Panc1 (cell line): ENCODE results near the gene SHANK2. TPM values are rescaled to one million over a fixed set of nuclear protein-coding genes. Genes with fewer than 3 reads are reported as not detected.

ENCODE experiments used
- ATAC-seq: fragments of 200-7000 bp; cut with Tn5 transposase; 2 replicates; pipeline ENCODE4 v1.9.1; 2020; ENCODE audit warnings: mild to moderate bottlenecking, moderate library complexity
- BruUV-seq: library from RNA; stranded (reverse); fragments of 400-500 nt; replicated peaks from 2 replicates; lab custom pipeline; 2021; lab: Mats Ljungman, UMichigan
- CTCF ChIA-PET: fragments of 300-600 bp; sonication (Branson Sonifier 250); formaldehyde crosslinking; loops from one replicate; lab custom pipeline; 2022; ENCODE audit warnings: antibody characterized with exemption; lab: Charles Lee
- POLR2A ChIA-PET: fragments of 300-600 bp; sonication (Branson Sonifier 250); formaldehyde crosslinking; loops from one replicate; lab custom pipeline; 2022; ENCODE audit warnings: antibody characterized with exemption; lab: Charles Lee
- DNase-seq: peaks from one replicate; pipeline ENCODE4 v3.0.0-alpha.2; 2010; ENCODE audit warnings: low read depth, low spot score
- H3K27ac ChIP-seq: 2 replicates; pipeline ENCODE4 v1.5.1; 2011; ENCODE audit warnings: mild to moderate bottlenecking, low read length, inconsistent platforms
- H3K27me3 ChIP-seq: fragments of 200-500 bp; sonication (Bioruptor generic); 2 replicates; pipeline ENCODE4 v1.6.0; 2014; ENCODE audit warnings: low read length, inconsistent platforms; ENCODE audit not compliant: control insufficient read depth, insufficient read depth
- H3K36me3 ChIP-seq: fragments of 200-500 bp; sonication (Bioruptor generic); 2 replicates; pipeline ENCODE4 v1.5.1; 2014; ENCODE audit warnings: inconsistent platforms, mild to moderate bottlenecking, low read length, moderate library complexity; ENCODE audit not compliant: control insufficient read depth, insufficient read depth
- H3K4me1 ChIP-seq: 2 replicates; pipeline ENCODE4 v1.5.1; 2011; ENCODE audit warnings: inconsistent platforms, mild to moderate bottlenecking, low read length, moderate library complexity; ENCODE audit not compliant: control insufficient read depth, insufficient read depth
- H3K4me3 ChIP-seq, 2 experiments: 2 replicates each; pipeline ENCODE4 v1.5.1; 2011 to 2012; ENCODE audit warnings: low read depth in 2 of 2, low read length in 2 of 2, mild to moderate bottlenecking in 2 of 2, inconsistent platforms in 1 of 2, moderate library complexity in 1 of 2
- H3K9me3 ChIP-seq: fragments of 200-500 bp; sonication (Bioruptor generic); 2 replicates; pipeline ENCODE4 v1.5.1; 2014; ENCODE audit warnings: low read depth, mild to moderate bottlenecking, inconsistent platforms, low read length, moderate library complexity; ENCODE audit not compliant: control insufficient read depth, insufficient read depth
- POLR2AphosphoS5 ChIP-seq: IDR thresholded peaks from 2 replicates; pipeline ENCODE4 v1.6.1; 2012; ENCODE audit warnings: mild to moderate bottlenecking, low read depth, low read length, moderate library complexity
- SIN3A ChIP-seq: IDR thresholded peaks from 2 replicates; pipeline ENCODE4 v1.6.1; 2012; ENCODE audit warnings: low read depth, mild to moderate bottlenecking, low read length, moderate library complexity, borderline replicate concordance; ENCODE audit not compliant: insufficient read depth
- TCF7L2 ChIP-seq: IDR thresholded peaks from 2 replicates; pipeline ENCODE4 v1.6.1; 2011; ENCODE audit warnings: mild to moderate bottlenecking, low read depth, low read length, inconsistent platforms
- in situ Hi-C: cut with HindIII; loops from 2 replicates; pipeline ENCODE4 v1.10.0; 2016; ENCODE audit warnings: low sequenced_read_pairs, low pct_unique_long_range_greater_than_20kb
- intact Hi-C: fragments of 100-400 bp; cut with micrococcal nuclease; formaldehyde crosslinking; loops from one replicate; pipeline ENCODE4 v1.10.0; 2022; ENCODE audit not compliant: unreplicated experiment
- total RNA-seq: library from RNA; stranded (reverse); gene quantifications from one replicate; pipeline ENCODE4 v1.2.1, GENCODE V29; 2021; ENCODE audit not compliant: unreplicated experiment
- TF ChIP-seq, protein P1 (sequence below): fragments of 450-650 bp; IDR thresholded peaks from 2 replicates; pipeline ENCODE4 v1.5.1; 2017; ENCODE audit warnings: mild to moderate bottlenecking
- TF ChIP-seq, protein P2 (sequence below), 2 experiments: IDR thresholded peaks; 2 replicates each; pipeline ENCODE4 v1.6.1; 2011 to 2012; ENCODE audit warnings: low read depth in 2 of 2, control low read depth in 1 of 2, low read length in 1 of 2, mild to moderate bottlenecking in 1 of 2, moderate library complexity in 1 of 2; ENCODE audit not compliant: insufficient read depth in 1 of 2

Gene SHANK2
- total RNA-seq, 1 experiment from 2014 or later: 1.7 TPM

DNA sequence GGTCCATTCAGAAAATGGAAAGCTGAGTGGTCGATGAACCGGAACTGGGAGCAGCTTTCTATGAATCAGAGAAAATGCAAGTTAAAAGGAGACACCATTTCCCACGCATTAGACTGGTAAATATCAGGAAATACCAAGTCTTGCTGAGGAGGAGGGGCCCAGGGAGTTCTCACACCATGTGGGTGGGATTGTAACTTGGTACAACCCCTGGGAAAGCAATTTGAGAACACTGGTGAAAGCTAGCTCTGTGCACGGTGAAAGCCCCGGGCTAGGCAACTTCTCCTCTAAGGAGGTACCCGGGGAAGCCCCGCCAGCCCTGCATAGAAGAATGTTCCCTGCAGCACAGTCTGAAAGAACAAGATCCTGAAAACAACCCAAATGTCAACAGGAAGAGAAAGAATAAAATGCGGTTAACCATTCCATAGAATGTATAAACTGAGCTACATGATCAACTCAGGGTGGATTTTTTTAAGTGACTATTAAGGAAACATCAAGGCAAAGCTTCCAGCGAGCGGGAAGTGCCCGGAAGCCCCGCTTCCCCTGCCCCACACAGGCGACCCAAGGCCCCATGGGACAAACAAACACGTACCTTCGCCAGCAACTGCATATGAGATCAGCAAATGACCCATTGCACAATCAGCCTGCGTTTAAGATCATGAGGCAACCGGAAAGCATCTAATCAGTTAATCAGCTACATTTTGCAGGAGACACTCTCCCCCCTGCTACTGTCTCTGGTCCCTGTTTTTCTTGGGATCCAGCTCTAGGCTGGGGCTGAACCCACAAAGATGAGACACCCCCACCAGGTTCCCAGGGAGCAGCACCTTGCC is 11.3 kb downstream of the SHANK2 start:
- Histone ChIP-seq H3K4me3 (no peak overlapping the region), H3K4me1 (peaks cover 5% of the 10 kb centered on the region; the same call in 1 of the 2 replicates), H3K27ac (no peak overlapping the region), H3K36me3 (no peaks in the 10 kb centered on the region), H3K9me3 (no peaks in the 10 kb centered on the region), H3K27me3 (no peaks in the 10 kb centered on the region)
- ChIA-PET POLR2A (no interaction called here), CTCF (no interaction called here)
- intact Hi-C loops (no loop called here), in situ Hi-C loops (no loop called here)
- ATAC-seq (peak; percentile 72), DNase-seq (no peak)
- TF ChIP-seq, protein P1, sequence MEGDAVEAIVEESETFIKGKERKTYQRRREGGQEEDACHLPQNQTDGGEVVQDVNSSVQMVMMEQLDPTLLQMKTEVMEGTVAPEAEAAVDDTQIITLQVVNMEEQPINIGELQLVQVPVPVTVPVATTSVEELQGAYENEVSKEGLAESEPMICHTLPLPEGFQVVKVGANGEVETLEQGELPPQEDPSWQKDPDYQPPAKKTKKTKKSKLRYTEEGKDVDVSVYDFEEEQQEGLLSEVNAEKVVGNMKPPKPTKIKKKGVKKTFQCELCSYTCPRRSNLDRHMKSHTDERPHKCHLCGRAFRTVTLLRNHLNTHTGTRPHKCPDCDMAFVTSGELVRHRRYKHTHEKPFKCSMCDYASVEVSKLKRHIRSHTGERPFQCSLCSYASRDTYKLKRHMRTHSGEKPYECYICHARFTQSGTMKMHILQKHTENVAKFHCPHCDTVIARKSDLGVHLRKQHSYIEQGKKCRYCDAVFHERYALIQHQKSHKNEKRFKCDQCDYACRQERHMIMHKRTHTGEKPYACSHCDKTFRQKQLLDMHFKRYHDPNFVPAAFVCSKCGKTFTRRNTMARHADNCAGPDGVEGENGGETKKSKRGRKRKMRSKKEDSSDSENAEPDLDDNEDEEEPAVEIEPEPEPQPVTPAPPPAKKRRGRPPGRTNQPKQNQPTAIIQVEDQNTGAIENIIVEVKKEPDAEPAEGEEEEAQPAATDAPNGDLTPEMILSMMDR: no peak
- TF ChIP-seq TCF7L2: no peak
- TF ChIP-seq SIN3A: no peak
- TF ChIP-seq, protein P2, sequence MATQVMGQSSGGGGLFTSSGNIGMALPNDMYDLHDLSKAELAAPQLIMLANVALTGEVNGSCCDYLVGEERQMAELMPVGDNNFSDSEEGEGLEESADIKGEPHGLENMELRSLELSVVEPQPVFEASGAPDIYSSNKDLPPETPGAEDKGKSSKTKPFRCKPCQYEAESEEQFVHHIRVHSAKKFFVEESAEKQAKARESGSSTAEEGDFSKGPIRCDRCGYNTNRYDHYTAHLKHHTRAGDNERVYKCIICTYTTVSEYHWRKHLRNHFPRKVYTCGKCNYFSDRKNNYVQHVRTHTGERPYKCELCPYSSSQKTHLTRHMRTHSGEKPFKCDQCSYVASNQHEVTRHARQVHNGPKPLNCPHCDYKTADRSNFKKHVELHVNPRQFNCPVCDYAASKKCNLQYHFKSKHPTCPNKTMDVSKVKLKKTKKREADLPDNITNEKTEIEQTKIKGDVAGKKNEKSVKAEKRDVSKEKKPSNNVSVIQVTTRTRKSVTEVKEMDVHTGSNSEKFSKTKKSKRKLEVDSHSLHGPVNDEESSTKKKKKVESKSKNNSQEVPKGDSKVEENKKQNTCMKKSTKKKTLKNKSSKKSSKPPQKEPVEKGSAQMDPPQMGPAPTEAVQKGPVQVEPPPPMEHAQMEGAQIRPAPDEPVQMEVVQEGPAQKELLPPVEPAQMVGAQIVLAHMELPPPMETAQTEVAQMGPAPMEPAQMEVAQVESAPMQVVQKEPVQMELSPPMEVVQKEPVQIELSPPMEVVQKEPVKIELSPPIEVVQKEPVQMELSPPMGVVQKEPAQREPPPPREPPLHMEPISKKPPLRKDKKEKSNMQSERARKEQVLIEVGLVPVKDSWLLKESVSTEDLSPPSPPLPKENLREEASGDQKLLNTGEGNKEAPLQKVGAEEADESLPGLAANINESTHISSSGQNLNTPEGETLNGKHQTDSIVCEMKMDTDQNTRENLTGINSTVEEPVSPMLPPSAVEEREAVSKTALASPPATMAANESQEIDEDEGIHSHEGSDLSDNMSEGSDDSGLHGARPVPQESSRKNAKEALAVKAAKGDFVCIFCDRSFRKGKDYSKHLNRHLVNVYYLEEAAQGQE (IDR thresholded peaks at IDR 0.05; ENCODE audit: insufficient read depth in 1 of 2, low read depth in 2 of 2, low read length in 1 of 2): no peak
- TF ChIP-seq POLR2AphosphoS5: no peak
- no TSS peak for BruUV-seq

DNA sequence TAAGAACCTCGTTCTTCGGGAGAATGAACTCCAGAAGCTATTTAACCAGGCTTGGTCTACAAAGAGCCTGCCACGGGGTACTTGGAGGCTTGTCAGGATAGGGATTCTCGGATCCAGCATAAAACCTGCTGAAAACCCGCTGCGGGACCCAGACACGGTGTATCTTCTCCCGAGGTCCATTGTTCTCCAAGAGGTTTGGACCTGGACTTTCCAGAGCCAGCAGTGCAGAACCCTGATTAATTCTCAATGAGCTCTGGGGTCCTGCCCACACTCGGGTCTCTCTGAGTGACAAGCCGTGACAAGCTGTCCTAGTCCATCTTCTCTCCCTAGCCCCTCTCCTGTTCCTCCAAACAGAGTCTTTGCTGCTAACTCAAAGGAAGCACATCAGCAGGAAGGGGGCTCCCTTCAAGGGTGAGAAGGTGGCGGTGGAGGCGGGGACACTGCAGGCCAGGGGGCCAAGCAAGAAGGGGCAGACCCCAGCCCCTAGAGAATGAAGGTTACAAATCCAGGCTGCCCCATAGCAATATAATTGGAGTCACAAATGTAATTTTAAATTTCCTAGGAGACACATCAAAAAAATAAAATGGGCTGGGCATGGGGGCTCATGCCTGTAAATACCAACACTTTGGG is 12.2 kb downstream of the SHANK2 start:
- Histone ChIP-seq H3K4me1 (peaks cover 5% of the 10 kb centered on the region; the same call in 1 of the 2 replicates), H3K9me3 (no peaks in the 10 kb centered on the region), H3K27ac (no peak overlapping the region), H3K36me3 (no peaks in the 10 kb centered on the region), H3K4me3 (no peak overlapping the region), H3K27me3 (no peaks in the 10 kb centered on the region)
- TF ChIP-seq SIN3A (no peak), TCF7L2 (no peak), POLR2AphosphoS5 (no peak)
- TF ChIP-seq, protein P2 (IDR thresholded peaks at IDR 0.05; ENCODE audit: insufficient read depth in 1 of 2, low read depth in 2 of 2, low read length in 1 of 2): no peak
- TF ChIP-seq, protein P1: no peak
- ATAC-seq (no peak), DNase-seq (no peak)
- in situ Hi-C loops (no loop called here), intact Hi-C loops (no loop called here)
- no TSS peak for BruUV-seq
- ChIA-PET POLR2A (no interaction called here), CTCF (no interaction called here)
